Heart left ventricle (tissue), 13 donors: ENCODE measurements around the gene VEGFA.

Experiments
- POLR2A ChIP-seq, 2 donors: fragments of 450-650 bp; IDR thresholded peaks; one replicate each; pipeline ENCODE4 v1.6.1; 2017; ENCODE audit warnings: antibody characterized with exemption in 2 of 2, mild to moderate bottlenecking in 2 of 2, moderate library complexity in 2 of 2
- TF ChIP-seq, protein P1 (sequence below), 12 donors: fragments of 200-600 bp; sonication (generic) in 4 of 12; IDR thresholded peaks; one replicate each; pipeline versions ENCODE4 v1.5.0 to v1.8.0; 2018 to 2022; ENCODE audit warnings: antibody characterized with exemption in 12 of 12, mild to moderate bottlenecking in 5 of 12
- donor health status: ischemic (EF 13 %, LVEDD 7.1; RV severe dilation, severe dysfunction).
- donor health status: DM: no; HTN: yes; CAD: no.
- donor health status: DM: no; HTN: no; CAD: no.
- donor health status: ischemic (EF 25% LVEDD 6.9; RV normal size, moderate dysfunction).
- donor health status: ischemic (EF 25% LVEDD 5.7; RV mildly dilated, moderate dysfunction).
- donor health status: ischemic (EF 35%, LVEDD 5.7; RV mildly dilated, moderate dysfunction).
- donor health status: nonischemic (EF 11% LVEDD 7.7; RV severe dilation, severe dysfunction).
- donor health status: DM: yes; HTN: yes; CAD: no.
- donor health status: PGD.
- donor health status: ischemic (EF 29% LVEDD 5.4; RV normal size, mild dysfunction).
- donor health status: nonischemic (EF 23%, LVEDD 6.1; RV moderate dilation, normal function).

- TF ChIP-seq, protein P1, sequence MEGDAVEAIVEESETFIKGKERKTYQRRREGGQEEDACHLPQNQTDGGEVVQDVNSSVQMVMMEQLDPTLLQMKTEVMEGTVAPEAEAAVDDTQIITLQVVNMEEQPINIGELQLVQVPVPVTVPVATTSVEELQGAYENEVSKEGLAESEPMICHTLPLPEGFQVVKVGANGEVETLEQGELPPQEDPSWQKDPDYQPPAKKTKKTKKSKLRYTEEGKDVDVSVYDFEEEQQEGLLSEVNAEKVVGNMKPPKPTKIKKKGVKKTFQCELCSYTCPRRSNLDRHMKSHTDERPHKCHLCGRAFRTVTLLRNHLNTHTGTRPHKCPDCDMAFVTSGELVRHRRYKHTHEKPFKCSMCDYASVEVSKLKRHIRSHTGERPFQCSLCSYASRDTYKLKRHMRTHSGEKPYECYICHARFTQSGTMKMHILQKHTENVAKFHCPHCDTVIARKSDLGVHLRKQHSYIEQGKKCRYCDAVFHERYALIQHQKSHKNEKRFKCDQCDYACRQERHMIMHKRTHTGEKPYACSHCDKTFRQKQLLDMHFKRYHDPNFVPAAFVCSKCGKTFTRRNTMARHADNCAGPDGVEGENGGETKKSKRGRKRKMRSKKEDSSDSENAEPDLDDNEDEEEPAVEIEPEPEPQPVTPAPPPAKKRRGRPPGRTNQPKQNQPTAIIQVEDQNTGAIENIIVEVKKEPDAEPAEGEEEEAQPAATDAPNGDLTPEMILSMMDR (IDR thresholded peaks at IDR 0.05), result no peak
- no peak for TF ChIP-seq POLR2A (IDR thresholded peaks at IDR 0.05)
Measured at GRCh38 chr6:43819958-43820357, 49.9 kb downstream of the VEGFA start.
